GM21717 (cell line): Measurements from ENCODE around the gene FTO.

Source experiments
- ATAC-seq: cut with Tn5 transposase; IDR thresholded peaks from one replicate; pipeline ENCODE4 v1.9.1; 2021; ENCODE audit warnings: mild to moderate bottlenecking, moderate library complexity; ENCODE audit not compliant: unreplicated experiment

FTO gene

GRCh38 chr16:53780051-53780450 lies 76.1 kb downstream of the FTO start:
- no peak for ATAC-seq

GRCh38 chr16:53781023-53781605 lies 77.2 kb downstream of the FTO start:
- no peak for ATAC-seq

GRCh38 chr16:53782148-53782547 lies 78.2 kb downstream of the FTO start:
- no peak for ATAC-seq

GRCh38 chr16:53784291-53784690 lies 80.3 kb downstream of the FTO start:
- no peak for ATAC-seq

GRCh38 chr16:53785044-53785443 lies 81.1 kb downstream of the FTO start:
- ATAC-seq, result no peak

- ATAC-seq, result no peak
Observed at GRCh38 chr16:53785916-53786315, 82.0 kb downstream of the FTO start.

GRCh38 chr16:53787423-53787822 lies 83.5 kb downstream of the FTO start:
- no peak for ATAC-seq

- ATAC-seq, result no peak
Observed at GRCh38 chr16:53789137-53789536, 85.2 kb downstream of the FTO start.

GRCh38 chr16:53792161-53792951 lies 88.4 kb downstream of the FTO start:
- ATAC-seq, result no peak

GRCh38 chr16:53803451-53803850 lies 99.5 kb downstream of the FTO start:
- no peak for ATAC-seq

- no peak for ATAC-seq
Observed at GRCh38 chr16:53803998-53804397, 100.0 kb downstream of the FTO start.

- no peak for ATAC-seq
Observed at GRCh38 chr16:53804467-53804866, 100.5 kb downstream of the FTO start.

GRCh38 chr16:53805113-53805512 lies 101.2 kb downstream of the FTO start:
- no peak for ATAC-seq

- no peak for ATAC-seq
Observed at GRCh38 chr16:53805752-53806151, 101.8 kb downstream of the FTO start.

- ATAC-seq, result no peak
Observed at GRCh38 chr16:53809088-53809932, 105.4 kb downstream of the FTO start.

GRCh38 chr16:53812914-53813313 lies 109.0 kb downstream of the FTO start:
- ATAC-seq, result no peak

GRCh38 chr16:53814801-53815200 lies 110.8 kb downstream of the FTO start:
- no peak for ATAC-seq

GRCh38 chr16:53816211-53816836 lies 112.4 kb downstream of the FTO start:
- no peak for ATAC-seq

GRCh38 chr16:53817117-53817755 lies 113.3 kb downstream of the FTO start:
- ATAC-seq, result no peak

- ATAC-seq, result no peak
Observed at GRCh38 chr16:53817812-53818550, 114.0 kb downstream of the FTO start.
